Neuronal stem cell (in vitro differentiated cells): ENCODE results near the gene HEATR5B.

Source experiments
- DNase-seq: peaks from one replicate; pipeline ENCODE4 v3.0.0-alpha.2; 2013; ENCODE audit warnings: low spot score
- H2AFZ ChIP-seq: one replicate; pipeline ENCODE4 v1.6.1; 2013; ENCODE audit warnings: mild to moderate bottlenecking, low read length, inconsistent platforms
- H2AK5ac ChIP-seq: 2 replicates; pipeline ENCODE4 v1.6.1; 2013; ENCODE audit warnings: low read depth, mild to moderate bottlenecking, inconsistent platforms, low read length, moderate library complexity, mixed read lengths
- H2BK120ac ChIP-seq: 2 replicates; pipeline ENCODE4 v1.6.1; 2013; ENCODE audit warnings: low read depth, mild to moderate bottlenecking, inconsistent platforms, low read length, moderate library complexity, mixed read lengths
- H2BK12ac ChIP-seq: one replicate; pipeline ENCODE4 v1.6.1; 2013; ENCODE audit warnings: low read length, inconsistent platforms
- H2BK15ac ChIP-seq: 2 replicates; pipeline ENCODE4 v1.6.1; 2013; ENCODE audit warnings: mild to moderate bottlenecking, low read length, inconsistent platforms, mixed read lengths
- H2BK5ac ChIP-seq: one replicate; pipeline ENCODE4 v1.6.1; 2013; ENCODE audit warnings: inconsistent platforms, mild to moderate bottlenecking, low read length, moderate library complexity
- H3K14ac ChIP-seq: one replicate; pipeline ENCODE4 v1.6.1; 2013; ENCODE audit warnings: low read length, inconsistent platforms
- H3K18ac ChIP-seq: 2 replicates; pipeline ENCODE4 v1.6.1; 2013; ENCODE audit warnings: low read length, inconsistent platforms
- H3K23ac ChIP-seq: 2 replicates; pipeline ENCODE4 v1.6.1; 2013; ENCODE audit warnings: low read depth, mild to moderate bottlenecking, mixed read lengths, low read length, inconsistent platforms; ENCODE audit not compliant: poor library complexity
- H3K27ac ChIP-seq: replicated peaks from 3 replicates; pipeline ENCODE4 v1.5.1; 2013; ENCODE audit warnings: low read length, inconsistent platforms
- H3K27me3 ChIP-seq, 3 experiments: 2 replicates each; pipeline ENCODE4 v1.6.1; 2013; ENCODE audit warnings: low read length in 3 of 3, mild to moderate bottlenecking in 2 of 3, inconsistent platforms in 1 of 3, low read depth in 1 of 3, mixed read lengths in 1 of 3, moderate library complexity in 1 of 3; ENCODE audit not compliant: control insufficient read depth in 3 of 3, insufficient read depth in 3 of 3
- H3K36me3 ChIP-seq, 2 donors: replicated peaks in 1 of 2; 2 replicates each; pipeline ENCODE4 v1.6.1; 2013; ENCODE audit warnings: low read length in 2 of 2; ENCODE audit not compliant: control insufficient read depth in 2 of 2, insufficient read depth in 2 of 2
- H3K4ac ChIP-seq: 2 replicates; pipeline ENCODE4 v1.6.1; 2013; ENCODE audit warnings: inconsistent platforms, mild to moderate bottlenecking, low read length, moderate library complexity
- H3K4me1 ChIP-seq, 2 donors: 1 replicate in 1 of 2; 2 replicates in 1 of 2; pipeline ENCODE4 v1.6.1; 2013; ENCODE audit warnings: low read length in 2 of 2, low read depth in 1 of 2; ENCODE audit not compliant: control insufficient read depth in 2 of 2, insufficient read depth in 1 of 2
- H3K4me2 ChIP-seq: one replicate; pipeline ENCODE4 v1.6.1; 2013; ENCODE audit warnings: mild to moderate bottlenecking, low read length, inconsistent platforms; ENCODE audit not compliant: insufficient read depth, poor library complexity, severe bottlenecking
- H3K4me3 ChIP-seq, 2 donors: 2 replicates each; pipeline ENCODE4 v1.5.1; 2013; ENCODE audit warnings: low read length in 2 of 2, mild to moderate bottlenecking in 2 of 2, inconsistent platforms in 1 of 2, moderate library complexity in 1 of 2
- H3K79me1 ChIP-seq: one replicate; pipeline ENCODE4 v1.6.1; 2013; ENCODE audit warnings: low read depth, mild to moderate bottlenecking, inconsistent platforms, low read length, moderate library complexity
- H3K9ac ChIP-seq: one replicate; pipeline ENCODE4 v1.6.1; 2013; ENCODE audit warnings: mild to moderate bottlenecking, low read depth, low read length, inconsistent platforms; ENCODE audit not compliant: poor library complexity
- H3K9me3 ChIP-seq, 2 donors: replicated peaks in 1 of 2; 2 replicates each; pipeline versions ENCODE3 to v1.6.1; 2013; ENCODE audit warnings: low read length in 2 of 2, mild to moderate bottlenecking in 2 of 2, inconsistent platforms in 1 of 2, low read depth in 1 of 2, mixed read lengths in 1 of 2, moderate library complexity in 1 of 2; ENCODE audit not compliant: control insufficient read depth in 2 of 2, insufficient read depth in 1 of 2
- H4K8ac ChIP-seq: one replicate; pipeline ENCODE4 v1.6.1; 2013; ENCODE audit warnings: low read depth, mild to moderate bottlenecking, inconsistent platforms, low read length, moderate library complexity
- H4K91ac ChIP-seq: one replicate; pipeline ENCODE4 v1.6.1; 2013; ENCODE audit warnings: low read length, low read depth, mild to moderate bottlenecking, inconsistent platforms; ENCODE audit not compliant: poor library complexity
- WGBS, 2 donors: extraction: QIAGEN DNeasy Blood & Tissue Kit; methylation state at CpG; one replicate each; pipeline ENCODE4 v1.1.7; 2013; ENCODE audit warnings: missing lambda C conversion rate in 2 of 2, mixed read lengths in 1 of 2; ENCODE audit not compliant: insufficient read length in 2 of 2, insufficient replicate concordance in 1 of 2; ENCODE audit errors: extremely low coverage in 2 of 2; 5-methylcytosine and 5-hydroxymethylcytosine counted together

HEATR5B gene

GRCh38 chr2:37098416-37099118 lies 14.4 kb upstream of the HEATR5B start:
- no peak overlapping the region for H3K9ac ChIP-seq
- H2AK5ac ChIP-seq: no peak overlapping the region
- no peak overlapping the region for H3K4ac ChIP-seq
- H4K91ac ChIP-seq: no peak overlapping the region
- no peaks in the 10 kb centered on the region for H3K9me3 ChIP-seq
- H3K27me3 ChIP-seq: peaks cover 0 to 2% (median 0%) of the 10 kb centered on the region in 3 experiments
- no peak overlapping the region for H2BK12ac ChIP-seq
- no peak overlapping the region for H4K8ac ChIP-seq
- H3K4me1 ChIP-seq: no peaks in the 10 kb centered on the region
- no peak overlapping the region for H3K18ac ChIP-seq
- no peak overlapping the region for H3K14ac ChIP-seq
- no peak for DNase-seq
- H3K23ac ChIP-seq: no peak overlapping the region
- H3K36me3 ChIP-seq: peaks cover 3 to 79% of the 10 kb centered on the region in 2 donors
- no peak overlapping the region for H2BK120ac ChIP-seq
- no peak overlapping the region for H2AFZ ChIP-seq
- WGBS, 2 donors: no CpG with 5 or more reads among the region's 4 CpGs
- H3K27ac ChIP-seq: no peak overlapping the region
- H2BK15ac ChIP-seq: no peak overlapping the region
- no peak overlapping the region for H3K4me2 ChIP-seq
- no peak overlapping the region for H3K4me3 ChIP-seq
- no peaks in the 10 kb centered on the region for H3K79me1 ChIP-seq
- no peak overlapping the region for H2BK5ac ChIP-seq

GRCh38 chr2:37096568-37096967 lies 12.4 kb upstream of the HEATR5B start:
- Histone ChIP-seq H3K79me1 (no peaks in the 10 kb centered on the region), H4K8ac (no peak overlapping the region), H3K4me1 (no peaks in the 10 kb centered on the region), H3K23ac (no peak overlapping the region), H3K27ac (no peak overlapping the region), H3K4me3 (no peak overlapping the region), H3K14ac (no peak overlapping the region), H3K27me3 (peaks cover 0 to 2% (median 0%) of the 10 kb centered on the region in 3 experiments), H2AFZ (no peak overlapping the region), H3K36me3 (peaks cover 4 to 92% of the 10 kb centered on the region in 2 donors), H2BK5ac (no peak overlapping the region), H2BK120ac (no peak overlapping the region), H2BK15ac (no peak overlapping the region), H3K4me2 (no peak overlapping the region), H3K4ac (no peak overlapping the region), H3K9ac (no peak overlapping the region), H2BK12ac (no peak overlapping the region), H2AK5ac (no peak overlapping the region), H3K9me3 (no peaks in the 10 kb centered on the region), H3K18ac (no peak overlapping the region), H4K91ac (no peak overlapping the region)
- DNase-seq: no peak
- no CpG with 5 or more reads among the region's 1 CpG for WGBS, 2 donors

GRCh38 chr2:37091873-37092272 lies 7.7 kb upstream of the HEATR5B start:
- Histone ChIP-seq H3K4me3 (no peak overlapping the region), H3K4me2 (no peak overlapping the region), H2BK120ac (no peak overlapping the region), H3K36me3 (peaks cover 12 to 80% of the 10 kb centered on the region in 2 donors), H2AK5ac (no peak overlapping the region), H3K9ac (no peak overlapping the region), H3K18ac (no peak overlapping the region), H4K8ac (no peak overlapping the region), H3K4ac (no peak overlapping the region), H4K91ac (no peak overlapping the region), H2BK15ac (no peak overlapping the region), H3K79me1 (no peaks in the 10 kb centered on the region), H2BK5ac (no peak overlapping the region), H3K27me3 (no peaks in the 10 kb centered on the region), H3K27ac (no peak overlapping the region), H3K9me3 (peaks cover 0 to 1% of the 10 kb centered on the region in 2 donors), H2AFZ (no peak overlapping the region), H3K4me1 (no peaks in the 10 kb centered on the region), H3K23ac (no peak overlapping the region), H2BK12ac (no peak overlapping the region), H3K14ac (no peak overlapping the region)
- no peak for DNase-seq
- WGBS, 2 donors: no CpG with 5 or more reads among the region's 5 CpGs

- H3K14ac ChIP-seq: no peak overlapping the region
- no peaks in the 10 kb centered on the region for H3K27me3 ChIP-seq
- no peak overlapping the region for H2AK5ac ChIP-seq
- no peak overlapping the region for H3K4me3 ChIP-seq
- no peak overlapping the region for H2BK120ac ChIP-seq
- H3K4me1 ChIP-seq: no peaks in the 10 kb centered on the region
- peaks cover 0 to 1% of the 10 kb centered on the region in 2 donors for H3K9me3 ChIP-seq
- H3K79me1 ChIP-seq: no peaks in the 10 kb centered on the region
- no peak overlapping the region for H2BK12ac ChIP-seq
- H3K4me2 ChIP-seq: no peak overlapping the region
- no peak overlapping the region for H3K23ac ChIP-seq
- H3K18ac ChIP-seq: no peak overlapping the region
- H2AFZ ChIP-seq: no peak overlapping the region
- H2BK5ac ChIP-seq: no peak overlapping the region
- no peak overlapping the region for H4K8ac ChIP-seq
- no peak overlapping the region for H3K4ac ChIP-seq
- no peak overlapping the region for H4K91ac ChIP-seq
- WGBS, 2 donors: no CpG with 5 or more reads among the region's 4 CpGs
- no peak overlapping the region for H3K27ac ChIP-seq
- H3K9ac ChIP-seq: no peak overlapping the region
- no peak for DNase-seq
- H2BK15ac ChIP-seq: no peak overlapping the region
- peaks cover 12 to 62% of the 10 kb centered on the region in 2 donors for H3K36me3 ChIP-seq
Observed at GRCh38 chr2:37090019-37090477, 5.9 kb upstream of the HEATR5B start.
